GM19351 (cell line): Measurements from ENCODE around the gene PES1.
"Not testable (repeated sequence)": the region's sequence is repeated elsewhere in the genome, so short reads cannot be mapped to it uniquely, and the experiment has no call there.

Experiments
- ATAC-seq: cut with Tn5 transposase; IDR thresholded peaks from one replicate; pipeline ENCODE4 v1.9.1; 2021; ENCODE audit warnings: mild to moderate bottlenecking, moderate library complexity; ENCODE audit not compliant: unreplicated experiment

The PES1 gene

DNA sequence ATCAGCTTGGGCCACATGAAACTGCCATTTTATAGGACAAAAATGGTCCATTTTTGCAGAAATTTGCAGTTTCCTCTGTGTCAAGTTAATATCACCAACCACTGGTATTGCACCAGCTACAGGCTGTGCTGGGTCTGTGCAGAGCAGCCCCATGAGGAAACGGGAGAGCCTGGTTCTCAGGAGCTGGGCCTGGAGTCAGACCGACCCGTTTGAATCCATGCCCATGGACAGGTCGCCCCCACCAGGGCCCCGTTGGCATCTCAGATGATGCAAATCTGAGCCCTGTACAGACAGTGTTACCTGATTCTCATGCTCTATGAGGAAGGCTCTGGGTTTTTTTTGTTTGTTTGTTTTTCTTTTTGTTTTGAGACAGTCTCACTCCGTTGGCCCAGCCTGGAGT lies 35.3 kb downstream of the PES1 start:
- ATAC-seq, result no peak

DNA sequence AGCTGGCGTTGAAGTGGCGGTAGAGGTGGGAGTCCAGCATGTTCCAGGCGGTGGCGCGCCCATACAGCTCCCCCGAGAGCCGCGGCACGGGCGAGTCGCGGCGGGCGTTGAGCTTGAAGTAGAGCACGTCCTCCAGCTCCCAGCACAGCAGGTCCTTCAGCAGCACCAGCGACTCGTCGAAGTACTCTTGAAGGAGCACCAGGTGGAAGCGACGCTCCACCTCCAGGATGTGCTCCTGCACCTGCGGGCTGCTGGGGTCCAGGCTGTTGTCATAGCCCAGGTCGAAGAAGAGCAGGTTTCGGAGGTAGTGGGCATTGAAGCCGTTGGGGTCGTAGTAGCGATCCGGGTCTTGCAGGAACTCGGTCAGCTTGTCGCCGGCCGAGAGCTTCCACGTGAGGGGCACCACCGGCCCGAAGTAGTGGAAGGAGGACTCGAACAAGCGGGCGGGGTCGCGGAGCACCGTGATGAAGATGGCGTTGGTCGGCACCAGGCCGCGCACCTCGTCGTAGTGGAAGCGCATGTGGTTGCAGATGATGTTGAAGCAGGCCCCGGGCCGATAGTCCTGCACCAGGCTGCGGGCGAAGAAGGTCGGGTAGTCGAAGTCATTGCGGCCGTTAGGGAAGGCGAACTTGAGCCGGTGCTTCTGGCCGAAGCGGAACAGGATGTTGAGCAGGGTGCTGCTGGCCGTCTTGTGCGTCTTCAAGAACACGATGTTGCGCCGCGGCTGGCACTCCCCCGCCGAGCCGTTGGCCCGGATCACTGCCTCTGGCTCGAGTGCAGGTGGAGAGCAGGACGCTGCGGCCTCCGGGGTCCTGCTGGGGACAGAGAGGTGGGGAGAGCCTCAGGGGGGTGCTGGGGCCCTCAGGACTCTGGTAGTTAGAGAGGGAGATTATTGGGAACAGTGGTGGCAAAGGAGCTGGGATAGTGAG lies 36.2 kb downstream of the PES1 start:
- no peak for ATAC-seq

DNA sequence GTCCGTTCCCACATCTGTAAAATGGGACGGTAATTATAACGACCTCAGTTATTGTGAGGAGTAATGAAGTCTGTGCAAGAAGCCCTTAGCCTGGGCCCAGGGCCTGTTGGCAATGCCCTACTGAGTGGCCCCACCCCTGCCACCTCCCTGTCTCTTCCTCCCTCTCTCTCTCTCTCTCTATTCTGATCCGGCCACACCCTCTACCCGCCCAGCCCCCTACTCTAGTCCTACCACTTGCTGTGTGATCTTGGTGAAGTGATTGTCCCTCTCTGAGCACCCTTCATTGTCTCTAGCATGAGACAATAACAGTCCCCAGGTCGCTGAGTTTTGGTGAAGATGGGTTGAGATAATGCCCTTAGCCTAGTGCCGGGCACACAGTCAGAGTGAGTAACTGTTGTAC lies 37.7 kb downstream of the PES1 start:
- ATAC-seq, result no peak

DNA sequence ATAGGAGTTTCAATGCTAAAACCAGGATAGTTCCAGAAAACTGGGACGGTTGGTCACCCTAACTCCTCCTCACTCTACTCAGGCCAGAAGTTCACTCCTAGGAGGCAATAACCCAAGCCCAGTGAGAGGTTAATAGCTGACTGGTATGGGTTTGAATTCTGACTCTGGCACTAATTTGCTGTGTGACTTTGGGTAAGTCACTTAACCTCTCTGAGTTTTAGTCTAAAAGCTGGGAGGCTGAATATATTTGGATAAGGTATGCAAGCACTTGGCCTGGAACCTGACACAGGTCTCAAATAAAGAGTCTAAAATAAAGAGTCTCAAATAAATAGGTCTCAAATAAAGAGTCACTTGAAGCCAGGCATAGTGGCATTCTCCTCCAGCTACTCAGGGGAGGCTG lies 39.0 kb downstream of the PES1 start:
- no peak for ATAC-seq

DNA sequence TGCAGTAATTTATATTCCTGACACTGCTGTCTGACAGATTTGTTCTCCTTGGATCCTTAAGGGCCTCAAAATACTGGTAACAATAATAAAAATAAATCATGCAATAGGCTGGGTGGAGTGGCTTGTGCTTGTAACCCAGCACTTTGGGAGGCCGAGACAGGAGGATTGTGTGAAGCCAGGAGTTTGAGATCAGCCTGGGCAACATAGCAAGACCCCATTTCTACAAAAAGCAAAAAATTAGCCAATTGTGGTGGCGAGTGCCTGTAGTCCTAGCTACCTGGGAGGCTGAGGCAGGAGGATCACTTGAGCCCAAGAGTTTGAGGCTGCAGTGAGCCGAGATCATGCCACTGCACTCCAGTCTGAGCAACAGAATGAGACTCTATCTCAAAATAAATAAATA lies 39.9 kb downstream of the PES1 start:
- not testable (repeated sequence) for ATAC-seq

DNA sequence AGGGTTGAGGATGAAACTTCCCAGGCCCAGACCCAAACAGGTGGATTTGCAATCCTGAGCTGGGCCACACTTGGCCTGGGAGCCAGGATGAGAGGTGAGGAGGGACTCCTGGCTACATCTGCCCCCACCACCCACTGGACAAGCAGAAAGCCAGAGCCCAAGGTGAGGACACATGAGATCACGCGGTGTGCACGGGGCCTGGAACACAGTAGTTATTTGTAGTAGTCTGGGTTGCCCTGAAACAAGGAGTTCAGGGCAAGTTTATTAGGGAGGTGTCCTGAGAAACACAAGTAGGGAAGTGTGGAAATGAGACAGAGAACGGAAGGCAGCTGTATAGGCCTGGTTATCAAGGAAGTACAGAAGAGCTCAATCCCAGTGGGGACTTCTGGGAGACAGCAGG lies 44.5 kb downstream of the PES1 start:
- no peak for ATAC-seq

DNA sequence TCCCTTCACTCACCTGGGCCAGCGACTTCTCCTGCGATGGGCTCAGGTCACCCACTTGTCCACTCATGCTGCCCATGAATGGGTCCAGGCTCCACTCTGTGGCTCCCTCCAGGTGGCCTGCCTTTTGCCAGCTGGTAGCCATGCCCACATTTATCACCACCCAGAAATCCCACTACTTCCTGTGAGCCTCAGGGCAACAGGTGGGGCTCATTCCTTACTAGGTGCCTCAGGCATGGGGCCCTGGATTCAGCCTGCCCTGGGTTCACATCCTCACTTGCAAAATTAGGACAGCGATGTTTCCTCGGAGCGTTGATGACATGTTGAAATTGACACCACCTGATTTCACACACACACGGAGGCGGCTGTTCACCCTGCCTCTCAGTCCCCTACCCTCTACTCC lies 45.1 kb downstream of the PES1 start, which contains the start of gene SEC14L6:
TSS of gene SEC14L6 (minus strand) at position 126 of the 400 bp plus-strand sequence. CDS start at position 67, 59 bp downstream.
- ATAC-seq, result no peak

DNA sequence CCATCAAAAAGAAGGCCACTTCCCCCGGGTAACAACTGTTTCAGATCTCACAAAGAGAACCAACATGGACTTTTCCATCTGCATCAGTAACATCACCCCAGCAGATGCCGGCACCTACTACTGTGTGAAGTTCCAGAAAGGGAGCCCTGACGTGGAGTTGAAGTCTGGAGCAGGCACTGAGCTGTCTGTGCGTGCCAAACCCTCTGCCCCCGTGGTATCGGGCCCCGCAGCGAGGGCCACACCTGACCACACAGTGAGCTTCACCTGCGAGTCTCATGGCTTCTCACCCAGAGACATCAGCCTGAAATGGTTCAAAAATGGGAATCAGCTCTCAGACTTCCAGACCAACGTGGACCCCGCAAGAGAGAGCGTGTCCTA lies 48.9 kb downstream of the PES1 start:
- no peak for ATAC-seq

DNA sequence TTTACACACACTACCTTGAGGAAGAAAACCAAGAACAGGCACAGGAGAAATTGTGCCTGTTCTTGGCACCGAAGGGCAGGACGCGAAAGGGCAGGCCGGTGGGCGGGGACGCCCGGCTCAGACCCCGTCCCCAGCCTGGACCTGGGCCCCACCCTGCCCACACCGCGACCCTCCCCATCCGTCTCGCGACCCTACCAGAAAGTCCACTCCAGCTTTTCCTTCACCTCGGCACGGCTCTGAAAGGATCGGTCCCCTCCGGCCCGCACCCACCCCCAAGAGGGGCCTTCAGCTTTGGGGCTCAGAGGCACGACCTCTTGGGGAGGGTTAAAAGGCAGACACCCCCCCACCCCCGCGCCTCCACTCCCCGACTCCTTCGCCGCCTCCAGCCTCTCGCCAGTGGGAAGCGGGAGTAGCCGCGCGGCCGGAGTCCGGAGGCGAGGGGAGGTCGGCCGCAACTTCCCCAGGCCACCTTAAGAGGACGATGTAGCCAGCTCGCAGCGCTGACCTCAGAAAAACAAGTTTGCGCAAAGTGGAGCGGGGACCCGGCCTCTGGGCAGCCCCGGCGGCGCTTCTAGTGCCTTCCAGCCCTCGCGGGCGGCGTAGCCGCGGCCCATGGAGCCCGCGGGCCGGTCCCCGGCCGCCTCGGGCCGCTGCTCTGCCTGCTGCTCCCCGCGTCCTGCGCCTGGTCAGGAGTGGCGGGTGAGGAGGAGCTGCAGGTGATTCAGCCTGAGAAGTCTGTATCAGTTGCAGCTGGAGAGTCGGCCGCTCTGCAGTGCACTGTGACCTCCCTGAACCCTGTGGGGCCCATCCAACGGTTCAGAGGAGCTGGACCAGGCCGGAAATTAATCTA lies 49.5 kb downstream of the PES1 start:
- no peak for ATAC-seq

DNA sequence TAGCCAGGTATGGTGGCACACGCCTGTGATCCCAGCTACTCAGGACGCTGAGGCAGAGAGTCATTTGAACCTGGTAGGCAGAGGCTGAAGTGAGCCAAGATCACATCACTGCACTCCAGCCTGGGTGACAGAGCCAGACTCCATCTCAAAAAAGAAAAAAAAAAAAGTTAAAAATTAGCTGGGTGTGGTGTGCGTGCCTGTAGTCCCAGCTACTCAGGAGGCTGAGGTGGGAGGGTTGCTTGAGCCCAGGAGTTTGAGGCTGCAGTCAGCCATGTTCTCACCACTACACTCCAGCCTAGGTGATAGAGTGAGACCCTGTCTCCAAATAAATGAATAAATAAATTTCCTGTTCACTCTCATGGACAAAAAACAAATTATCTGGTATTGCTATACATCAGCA lies 50.2 kb downstream of the PES1 start:
- not testable (repeated sequence) for ATAC-seq

DNA sequence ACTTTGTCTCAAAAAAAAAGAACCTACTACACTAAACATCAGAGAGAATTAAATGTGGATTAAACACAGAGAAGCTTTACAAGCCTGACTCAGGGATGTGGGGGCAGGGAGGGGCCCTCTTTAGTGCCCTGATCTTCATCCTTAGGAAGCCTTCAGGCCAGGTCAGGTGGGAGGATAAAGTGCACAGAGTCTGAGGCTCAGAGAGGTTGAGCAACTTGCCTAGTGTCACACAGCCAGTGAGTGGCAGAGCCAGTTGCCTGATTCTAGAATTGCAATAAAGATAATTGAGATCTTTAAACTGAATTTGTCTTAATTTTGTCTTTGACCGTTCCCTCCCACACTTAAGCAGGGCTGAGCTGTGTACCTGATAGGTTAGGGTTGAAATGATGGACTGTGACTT lies 52.3 kb downstream of the PES1 start:
- ATAC-seq, result no peak

DNA sequence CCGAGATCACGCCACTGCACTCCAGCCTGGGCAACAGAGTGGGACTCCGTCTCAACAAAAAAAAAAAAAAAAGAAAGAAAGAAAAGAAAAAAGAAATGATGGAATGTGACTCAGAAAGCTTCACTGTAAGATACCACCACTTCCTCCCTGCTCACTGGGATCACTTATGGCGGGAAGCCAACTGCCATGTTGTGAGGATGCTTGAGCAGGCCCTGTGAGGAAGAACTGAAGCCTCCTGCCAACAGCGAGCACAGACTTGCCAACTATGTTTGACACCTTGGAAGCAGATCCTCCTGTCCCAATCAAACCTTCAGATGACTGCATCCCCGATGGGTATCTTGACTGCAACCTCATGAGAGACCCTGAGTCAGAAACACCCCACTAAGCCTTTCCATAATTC lies 53.4 kb downstream of the PES1 start:
- ATAC-seq, result no peak

DNA sequence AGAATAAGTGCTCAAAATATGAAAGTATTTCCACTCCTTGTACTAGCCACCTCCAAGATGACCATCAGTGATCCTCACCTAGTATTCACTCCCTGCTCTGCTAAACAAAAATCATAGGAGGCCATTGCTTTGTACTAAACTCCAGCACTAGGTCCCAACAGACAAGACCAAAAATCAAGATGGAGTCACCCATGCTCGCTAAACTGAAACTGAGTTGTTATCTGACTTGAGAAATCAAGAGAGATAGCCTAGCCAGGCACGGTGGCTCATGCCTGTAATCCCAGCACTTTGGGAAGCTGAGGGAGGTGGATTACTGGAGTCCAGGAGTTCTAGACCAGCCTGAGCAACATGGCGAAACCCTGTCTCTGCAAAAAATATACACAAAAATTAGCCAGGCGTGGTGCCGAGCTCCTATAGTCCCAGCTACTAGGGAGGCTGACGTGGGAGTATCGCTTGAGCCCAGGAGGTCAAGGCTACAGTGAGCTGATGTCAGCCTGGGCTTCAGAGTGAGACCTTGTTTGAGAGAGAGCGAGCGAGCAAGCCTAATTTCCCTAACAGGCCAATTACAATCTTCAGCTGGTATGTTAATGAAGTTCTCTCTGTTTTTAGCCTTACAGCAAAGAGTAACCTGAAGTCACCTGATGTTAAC lies 54.5 kb downstream of the PES1 start:
- no peak for ATAC-seq

DNA sequence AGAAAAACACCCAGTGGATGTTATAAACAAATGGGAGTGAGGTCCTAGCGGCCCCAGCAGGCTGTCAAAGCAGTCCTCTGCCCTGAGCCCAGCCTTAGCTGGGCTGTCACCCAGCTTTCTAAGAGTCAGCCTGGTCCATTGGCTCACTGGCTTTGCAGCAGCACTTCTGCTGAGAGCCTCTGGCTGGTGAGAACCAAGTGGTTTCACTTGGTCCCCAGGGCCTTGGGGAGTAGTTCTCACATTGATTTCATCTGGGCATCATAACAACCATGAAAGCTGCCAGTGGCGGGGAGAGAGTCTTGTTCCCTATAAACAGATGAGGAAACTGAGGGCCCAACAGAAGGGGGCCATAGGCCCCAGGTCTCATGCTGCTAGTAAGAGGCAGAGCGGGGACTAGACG lies 56.5 kb downstream of the PES1 start:
- ATAC-seq, result no peak

DNA sequence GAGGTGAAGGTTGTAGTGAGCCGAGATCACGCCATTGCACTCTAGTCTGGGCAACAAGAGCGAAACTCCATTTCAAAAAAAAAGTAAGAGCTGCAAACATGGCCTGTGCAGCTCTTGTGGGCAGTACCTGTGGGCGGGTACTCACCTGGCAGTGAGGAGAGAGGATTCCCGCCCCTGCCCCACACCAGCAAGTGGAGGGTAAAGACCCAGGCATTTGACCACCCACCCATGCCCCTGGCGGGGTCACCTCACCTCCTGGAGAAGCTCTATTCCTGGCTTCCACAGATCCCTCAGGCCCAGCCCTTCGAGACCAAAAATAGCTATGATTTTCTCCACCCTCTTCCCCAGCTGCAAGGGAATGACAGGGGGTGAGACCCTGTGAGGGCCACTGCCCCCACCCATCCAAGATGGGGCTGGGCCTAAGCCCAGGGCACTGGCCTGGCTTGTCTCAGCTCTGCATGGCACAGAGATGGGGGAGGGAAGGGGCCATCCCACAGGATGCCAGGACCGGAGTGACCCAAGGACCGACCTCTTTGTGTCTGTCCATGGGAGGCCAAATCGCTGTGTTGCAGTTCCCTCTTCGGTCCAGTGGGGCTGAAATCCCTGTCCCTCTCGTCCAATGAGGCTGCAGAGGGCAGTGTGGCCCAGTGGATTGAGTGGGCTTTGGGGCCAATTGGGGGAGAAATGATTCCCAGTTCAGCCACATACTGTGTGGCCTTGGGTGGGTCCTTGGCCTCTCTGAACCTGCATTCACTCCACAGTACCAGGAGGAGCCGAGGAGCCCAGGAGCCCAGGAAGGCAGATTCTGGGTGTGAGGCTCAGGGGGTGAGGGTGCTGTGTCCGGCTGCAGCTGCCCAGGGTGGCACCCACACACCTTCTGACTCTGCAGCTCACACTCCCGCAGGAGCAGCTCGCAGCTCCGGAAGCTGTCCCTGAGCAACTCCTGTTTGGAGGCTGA lies 59.8 kb downstream of the PES1 start:
- ATAC-seq, result no peak

DNA sequence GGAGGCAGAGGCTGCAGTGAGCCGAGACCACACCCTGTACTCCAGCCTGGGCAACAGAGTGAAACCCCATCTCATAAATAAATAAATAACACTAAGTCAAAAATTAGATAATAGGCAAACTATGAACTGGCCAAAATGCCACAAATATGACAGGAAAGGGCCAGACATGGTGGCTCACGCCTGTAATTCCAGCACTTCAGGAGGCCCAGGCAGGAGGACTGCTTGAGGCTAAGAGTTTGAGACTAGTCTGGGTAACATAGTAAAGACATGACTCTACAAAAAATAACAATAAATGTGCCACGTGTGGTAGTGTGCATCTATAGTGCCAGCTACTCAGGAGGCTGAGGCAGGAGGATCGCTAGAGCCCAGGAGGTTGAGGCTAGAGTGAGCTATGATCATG lies 65.1 kb downstream of the PES1 start:
- ATAC-seq, result no peak
